Epithelial cell of proximal tubule (primary cell): ENCODE results near the gene CHMP2B. TPM values are rescaled to one million over a fixed set of nuclear protein-coding genes. Genes with fewer than 3 reads are reported as not detected.

Experiments
- DNase-seq: peaks from one replicate; pipeline ENCODE4 v3.0.0-alpha.2; 2011; ENCODE audit warnings: low read depth
- H3K4me3 ChIP-seq: 2 replicates; pipeline ENCODE4 v1.5.1; 2011; ENCODE audit warnings: low read depth, mild to moderate bottlenecking, low read length
- CTCF ChIP-seq: conservative IDR thresholded peaks from 2 replicates; pipeline ENCODE4 v1.5.1; 2012; ENCODE audit warnings: low read depth, mild to moderate bottlenecking, low read length
- total RNA-seq: library from RNA; depleted of rRNA; stranded (reverse); fragments of >200 nt; gene quantifications from 2 replicates; pipeline ENCODE4 v1.2.3, GENCODE V29; 2015

Gene CHMP2B
- total RNA-seq, 1 donor from 2014 or later: 27.4 TPM

- DNase-seq: no peak
- H3K4me3 ChIP-seq: no peak overlapping the region
- no peak for TF ChIP-seq CTCF
Observed at GRCh38 chr3:87206070-87206469, 21.0 kb upstream of the CHMP2B start.

DNA sequence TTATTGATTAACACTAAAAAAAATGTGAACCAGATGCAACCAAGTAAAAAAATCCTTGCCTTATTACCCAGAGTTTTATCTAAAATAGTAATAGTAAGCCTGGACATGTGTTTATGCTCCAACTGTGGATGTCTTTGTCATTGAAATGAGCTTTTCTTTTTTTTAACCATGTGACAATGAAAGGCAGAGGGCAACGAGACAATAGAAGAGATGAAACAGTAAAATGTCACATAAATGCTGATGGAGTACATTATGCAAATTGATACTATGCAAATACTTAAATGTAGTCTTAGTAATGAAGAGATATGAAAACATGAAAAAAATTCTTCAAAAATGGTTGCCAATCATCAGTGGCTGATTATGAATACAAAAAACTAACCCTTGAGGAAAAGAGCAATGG is 20.5 kb upstream of the CHMP2B start:
- no peak overlapping the region for H3K4me3 ChIP-seq
- no peak for TF ChIP-seq CTCF
- DNase-seq: no peak

- TF ChIP-seq CTCF: no peak
- no peak for DNase-seq
- H3K4me3 ChIP-seq: no peak overlapping the region
Observed at GRCh38 chr3:87207460-87207859, 19.6 kb upstream of the CHMP2B start.

- H3K4me3 ChIP-seq: no peak overlapping the region
- no peak for DNase-seq
- no peak for TF ChIP-seq CTCF
Observed at GRCh38 chr3:87209111-87209510, 18.0 kb upstream of the CHMP2B start.

DNA sequence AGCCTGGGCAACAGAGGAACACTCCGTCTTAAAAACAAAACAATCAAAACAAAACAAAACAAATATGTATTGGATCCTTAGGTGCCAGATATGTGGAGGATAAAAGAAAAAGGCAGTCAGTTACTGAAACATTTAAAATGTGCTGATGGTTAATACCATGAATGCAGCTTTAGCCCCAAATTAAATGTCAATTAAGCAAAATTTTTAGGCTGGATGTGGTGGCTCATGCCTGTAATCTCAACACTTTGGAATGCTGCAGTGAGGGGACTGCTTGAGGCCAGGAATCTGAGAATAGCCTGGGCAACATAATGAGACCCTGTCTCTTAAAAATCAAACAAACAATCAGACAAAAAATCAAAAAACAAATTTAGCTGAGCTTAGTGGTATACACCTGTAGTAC is 8.5 kb upstream of the CHMP2B start:
- no peak for TF ChIP-seq CTCF
- no peak for DNase-seq
- H3K4me3 ChIP-seq: no peak overlapping the region

DNA sequence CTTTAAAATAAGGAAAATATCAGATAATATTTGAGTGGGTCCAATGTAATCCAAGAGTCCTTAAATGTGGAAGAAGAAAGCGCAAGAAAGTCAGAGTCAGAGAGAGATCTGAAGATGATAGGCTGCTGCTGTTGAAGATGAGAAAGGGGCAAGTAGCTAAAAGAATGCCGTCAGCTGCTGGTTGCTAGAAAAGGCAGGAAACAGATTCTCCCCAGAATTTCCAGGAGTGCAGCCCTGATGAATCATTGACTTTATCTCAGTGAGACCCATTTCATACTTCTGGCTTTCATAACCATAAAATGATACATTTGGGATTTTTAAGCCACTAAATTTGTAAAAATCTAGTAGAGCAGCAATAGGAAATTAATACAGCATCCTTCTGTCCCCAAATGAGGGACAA is 7.5 kb upstream of the CHMP2B start:
- no peak for TF ChIP-seq CTCF
- no peak for DNase-seq
- H3K4me3 ChIP-seq: no peak overlapping the region

DNA sequence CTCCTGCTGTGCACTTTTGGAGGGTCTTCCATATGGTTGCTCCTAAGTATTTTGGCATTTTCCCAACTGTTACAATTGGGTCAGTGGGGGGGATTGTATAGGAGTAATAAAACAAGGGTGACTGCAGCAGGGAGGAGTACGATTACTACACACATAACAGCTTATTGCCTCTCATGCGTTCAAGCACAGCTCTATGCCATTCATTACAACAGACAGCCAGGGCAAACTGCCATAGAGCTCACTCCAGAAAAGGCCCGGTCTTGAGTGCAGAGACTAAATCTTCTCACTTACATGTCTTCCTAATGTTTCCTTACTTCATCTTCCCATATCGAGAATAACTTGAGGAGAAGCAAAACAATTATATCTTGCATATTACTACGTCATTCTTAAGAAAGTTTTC is 1.4 kb upstream of the CHMP2B start:
- H3K4me3 ChIP-seq: no peak overlapping the region
- DNase-seq: no peak
- no peak for TF ChIP-seq CTCF
